Measurements from ENCODE around the gene DRAP1.

DNA sequence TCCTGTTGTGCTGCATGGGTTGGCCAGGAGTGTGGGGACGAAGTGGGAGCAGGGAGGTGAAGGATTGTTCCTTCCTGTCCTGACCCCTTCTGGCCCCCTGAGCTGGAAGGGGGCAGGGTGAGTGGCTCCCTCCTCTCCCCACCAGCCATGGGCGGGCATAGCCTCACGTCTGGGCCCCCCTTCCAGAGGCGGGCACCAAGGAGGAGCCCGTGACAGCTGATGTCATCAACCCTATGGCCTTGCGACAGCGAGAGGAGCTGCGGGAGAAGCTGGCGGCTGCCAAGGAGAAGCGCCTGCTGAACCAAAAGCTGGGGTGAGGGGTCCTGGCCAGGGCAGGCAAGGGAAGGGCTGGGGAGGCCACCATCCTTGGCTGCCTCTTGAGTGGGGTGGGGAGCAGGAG lies 45.7 kb downstream of the DRAP1 start:
- no peak for TF ChIP-seq POLR2AphosphoS2 (conservative IDR thresholded peaks at IDR 0.05; ENCODE audit: low read length)
- no peak for TF ChIP-seq POLR2A (IDR thresholded peaks at IDR 0.05; ENCODE audit: low read length)
- TF ChIP-seq MAFK (IDR thresholded peaks at IDR 0.05; ENCODE audit: partially characterized antibody): no peak
- no peak for TF ChIP-seq MYC (IDR thresholded peaks at IDR 0.05; ENCODE audit: borderline replicate concordance, low read length)
- TF ChIP-seq, protein P1, sequence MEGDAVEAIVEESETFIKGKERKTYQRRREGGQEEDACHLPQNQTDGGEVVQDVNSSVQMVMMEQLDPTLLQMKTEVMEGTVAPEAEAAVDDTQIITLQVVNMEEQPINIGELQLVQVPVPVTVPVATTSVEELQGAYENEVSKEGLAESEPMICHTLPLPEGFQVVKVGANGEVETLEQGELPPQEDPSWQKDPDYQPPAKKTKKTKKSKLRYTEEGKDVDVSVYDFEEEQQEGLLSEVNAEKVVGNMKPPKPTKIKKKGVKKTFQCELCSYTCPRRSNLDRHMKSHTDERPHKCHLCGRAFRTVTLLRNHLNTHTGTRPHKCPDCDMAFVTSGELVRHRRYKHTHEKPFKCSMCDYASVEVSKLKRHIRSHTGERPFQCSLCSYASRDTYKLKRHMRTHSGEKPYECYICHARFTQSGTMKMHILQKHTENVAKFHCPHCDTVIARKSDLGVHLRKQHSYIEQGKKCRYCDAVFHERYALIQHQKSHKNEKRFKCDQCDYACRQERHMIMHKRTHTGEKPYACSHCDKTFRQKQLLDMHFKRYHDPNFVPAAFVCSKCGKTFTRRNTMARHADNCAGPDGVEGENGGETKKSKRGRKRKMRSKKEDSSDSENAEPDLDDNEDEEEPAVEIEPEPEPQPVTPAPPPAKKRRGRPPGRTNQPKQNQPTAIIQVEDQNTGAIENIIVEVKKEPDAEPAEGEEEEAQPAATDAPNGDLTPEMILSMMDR (IDR thresholded peaks at IDR 0.05): no peak

All from A549 (cell line).